GM23338 (cell line): ENCODE results near the gene MRRF. TPM values are rescaled to one million over a fixed set of nuclear protein-coding genes. Genes with fewer than 3 reads are reported as not detected.

Experiments
- ATAC-seq: fragments of 200-7000 bp; cut with Tn5 transposase; 3 replicates; pipeline ENCODE4 v1.9.1; 2020
- DNase-seq: peaks from one replicate; pipeline ENCODE4 v3.0.0-alpha.2; 2015; ENCODE audit warnings: low spot score
- H2AFZ ChIP-seq: fragments of 200-600 bp; sonication (generic); 2 replicates; pipeline ENCODE4 v1.8.0; 2016; ENCODE audit warnings: antibody characterized with exemption, mild to moderate bottlenecking, moderate library complexity
- H3F3A ChIP-seq: fragments of 200-600 bp; sonication (generic); replicated peaks from 2 replicates; pipeline ENCODE4 v1.8.0; 2017; ENCODE audit warnings: antibody characterized with exemption, mixed run types, low read depth
- H3K27ac ChIP-seq: fragments of 200-600 bp; sonication (generic); 2 replicates; pipeline ENCODE4 v1.6.1; 2016; ENCODE audit warnings: low read depth
- H3K27me3 ChIP-seq: fragments of 200-600 bp; sonication (generic); 2 replicates; pipeline ENCODE4 v1.8.0; 2016; ENCODE audit warnings: mild to moderate bottlenecking, mixed run types, moderate library complexity; ENCODE audit not compliant: insufficient read depth
- H3K36me3 ChIP-seq: fragments of 200-600 bp; sonication (generic); 2 replicates; pipeline ENCODE4 v1.8.0; 2016; ENCODE audit warnings: mild to moderate bottlenecking; ENCODE audit not compliant: insufficient read depth
- H3K4me1 ChIP-seq: fragments of 200-600 bp; sonication (generic); 2 replicates; pipeline ENCODE4 v1.8.0; 2016; ENCODE audit warnings: mild to moderate bottlenecking, moderate library complexity; ENCODE audit not compliant: insufficient read depth
- H3K4me2 ChIP-seq: fragments of 200-600 bp; sonication (generic); 2 replicates; pipeline ENCODE4 v1.7.1; 2017; ENCODE audit warnings: mixed run types
- H3K4me3 ChIP-seq: fragments of 200-600 bp; sonication (generic); 2 replicates; pipeline ENCODE4 v1.6.1; 2016; ENCODE audit warnings: mixed run types
- H3K79me2 ChIP-seq: fragments of 200-600 bp; sonication (generic); replicated peaks from 2 replicates; pipeline ENCODE4 v1.8.0; 2017; ENCODE audit warnings: mild to moderate bottlenecking; ENCODE audit not compliant: insufficient read depth
- H3K9me2 ChIP-seq: fragments of 200-600 bp; sonication (generic); 2 replicates; pipeline ENCODE4 v1.8.0; 2017; ENCODE audit not compliant: insufficient read depth
- H4K20me1 ChIP-seq: fragments of 200-600 bp; sonication (generic); replicated peaks from 2 replicates; pipeline ENCODE4 v1.8.0; 2017; ENCODE audit warnings: mild to moderate bottlenecking; ENCODE audit not compliant: insufficient read depth
- H3K27ac Mint-ChIP-seq: 2 replicates; pipeline ENCODE4 v1.8.0; 2020; ENCODE audit warnings: inconsistent platforms, mild to moderate bottlenecking, moderate library complexity, mixed read lengths
- H3K27me3 Mint-ChIP-seq: 3 replicates; pipeline ENCODE4 v1.8.0; 2022; ENCODE audit warnings: low read depth, mild to moderate bottlenecking, moderate library complexity, mixed read lengths, inconsistent platforms; ENCODE audit not compliant: insufficient read depth, poor library complexity
- H3K36me3 Mint-ChIP-seq: 3 replicates; pipeline ENCODE4 v1.8.0; 2021; ENCODE audit warnings: low read depth, mild to moderate bottlenecking, inconsistent platforms, moderate library complexity, mixed read lengths
- H3K4me1 Mint-ChIP-seq: 3 replicates; pipeline ENCODE4 v1.8.0; 2020; ENCODE audit warnings: mild to moderate bottlenecking, inconsistent platforms, mixed read lengths
- H3K4me3 Mint-ChIP-seq: 3 replicates; pipeline ENCODE4 v1.8.0; 2021; ENCODE audit warnings: moderate library complexity, mild to moderate bottlenecking, inconsistent platforms, mixed read lengths
- H3K9me3 Mint-ChIP-seq: 3 replicates; pipeline ENCODE4 v1.8.0; 2020; ENCODE audit warnings: moderate library complexity, mild to moderate bottlenecking, inconsistent platforms, mixed read lengths
- CREB1 ChIP-seq: fragments of 250-450 bp; sonication (Bioruptor Pico); IDR thresholded peaks from 2 replicates; pipeline ENCODE4 v1.5.0; 2020; ENCODE audit warnings: low read depth, mild to moderate bottlenecking, moderate library complexity
- EZH2phosphoT487 ChIP-seq: fragments of 200-600 bp; sonication (generic); IDR thresholded peaks from one replicate; pipeline ENCODE4 v1.8.1; 2018; ENCODE audit warnings: antibody characterized with exemption; ENCODE audit not compliant: unreplicated experiment
- NANOG ChIP-seq: IDR thresholded peaks from 2 replicates; pipeline ENCODE4 v1.6.1; 2016; ENCODE audit warnings: antibody characterized with exemption, borderline replicate concordance
- POLR2AphosphoS5 ChIP-seq: IDR thresholded peaks from 2 replicates; pipeline ENCODE4 v1.6.1; 2016; ENCODE audit warnings: antibody characterized with exemption, low read depth
- ZNF331 ChIP-seq: fragments of 250-450 bp; sonication (Bioruptor Pico); IDR thresholded peaks from 2 replicates; pipeline ENCODE4 v1.5.0; 2020; ENCODE audit warnings: low read depth, mild to moderate bottlenecking, moderate library complexity
- polyA plus RNA-seq: library from polyadenylated mRNA; unstranded; fragments of >200 nt; fragmentation: Nextera tagmentation; extraction: Ambion mirVana; gene quantifications from 2 replicates; pipeline ENCODE4 v1.2.1, GENCODE V29; 2016
- total RNA-seq: library from RNA; depleted of rRNA; stranded (reverse); fragments of >200 nt; shearing (Covaris generic); gene quantifications from 2 replicates; pipeline ENCODE4 v1.2.3, GENCODE V29; 2014
- TF ChIP-seq, protein P1 (sequence below): fragments of 250-450 bp; sonication (Bioruptor Pico); IDR thresholded peaks from 2 replicates; pipeline ENCODE4 v1.5.0; 2020; ENCODE audit warnings: mild to moderate bottlenecking, moderate library complexity
- TF ChIP-seq, protein P2 (sequence below): IDR thresholded peaks from 2 replicates; pipeline ENCODE4 v1.6.1; 2016; ENCODE audit warnings: antibody characterized with exemption

Gene MRRF
- total and polyA plus RNA-seq, 2 experiments from 2014 or later: 27.8 to 32.7 TPM

DNA sequence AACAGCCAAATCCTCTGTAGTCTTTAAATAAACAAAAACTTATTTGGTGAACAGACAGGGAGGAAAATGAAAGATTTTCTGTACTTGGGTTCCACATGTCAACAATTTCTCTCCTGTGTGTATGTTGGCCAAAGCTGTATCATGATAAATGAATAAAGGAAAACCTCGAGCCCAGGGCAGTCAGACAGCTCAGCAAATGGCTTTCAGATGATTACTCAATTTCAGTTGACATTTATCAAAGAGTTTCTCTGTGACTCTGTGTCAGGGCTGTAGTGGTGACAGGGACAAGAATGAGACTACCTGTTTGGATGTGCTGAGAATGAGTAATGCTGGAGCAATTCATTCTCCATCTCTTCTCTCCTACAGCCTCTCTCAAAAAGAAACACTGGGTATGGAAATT lies 60.4 kb downstream of the MRRF start (continued):
- TF ChIP-seq, protein P1, sequence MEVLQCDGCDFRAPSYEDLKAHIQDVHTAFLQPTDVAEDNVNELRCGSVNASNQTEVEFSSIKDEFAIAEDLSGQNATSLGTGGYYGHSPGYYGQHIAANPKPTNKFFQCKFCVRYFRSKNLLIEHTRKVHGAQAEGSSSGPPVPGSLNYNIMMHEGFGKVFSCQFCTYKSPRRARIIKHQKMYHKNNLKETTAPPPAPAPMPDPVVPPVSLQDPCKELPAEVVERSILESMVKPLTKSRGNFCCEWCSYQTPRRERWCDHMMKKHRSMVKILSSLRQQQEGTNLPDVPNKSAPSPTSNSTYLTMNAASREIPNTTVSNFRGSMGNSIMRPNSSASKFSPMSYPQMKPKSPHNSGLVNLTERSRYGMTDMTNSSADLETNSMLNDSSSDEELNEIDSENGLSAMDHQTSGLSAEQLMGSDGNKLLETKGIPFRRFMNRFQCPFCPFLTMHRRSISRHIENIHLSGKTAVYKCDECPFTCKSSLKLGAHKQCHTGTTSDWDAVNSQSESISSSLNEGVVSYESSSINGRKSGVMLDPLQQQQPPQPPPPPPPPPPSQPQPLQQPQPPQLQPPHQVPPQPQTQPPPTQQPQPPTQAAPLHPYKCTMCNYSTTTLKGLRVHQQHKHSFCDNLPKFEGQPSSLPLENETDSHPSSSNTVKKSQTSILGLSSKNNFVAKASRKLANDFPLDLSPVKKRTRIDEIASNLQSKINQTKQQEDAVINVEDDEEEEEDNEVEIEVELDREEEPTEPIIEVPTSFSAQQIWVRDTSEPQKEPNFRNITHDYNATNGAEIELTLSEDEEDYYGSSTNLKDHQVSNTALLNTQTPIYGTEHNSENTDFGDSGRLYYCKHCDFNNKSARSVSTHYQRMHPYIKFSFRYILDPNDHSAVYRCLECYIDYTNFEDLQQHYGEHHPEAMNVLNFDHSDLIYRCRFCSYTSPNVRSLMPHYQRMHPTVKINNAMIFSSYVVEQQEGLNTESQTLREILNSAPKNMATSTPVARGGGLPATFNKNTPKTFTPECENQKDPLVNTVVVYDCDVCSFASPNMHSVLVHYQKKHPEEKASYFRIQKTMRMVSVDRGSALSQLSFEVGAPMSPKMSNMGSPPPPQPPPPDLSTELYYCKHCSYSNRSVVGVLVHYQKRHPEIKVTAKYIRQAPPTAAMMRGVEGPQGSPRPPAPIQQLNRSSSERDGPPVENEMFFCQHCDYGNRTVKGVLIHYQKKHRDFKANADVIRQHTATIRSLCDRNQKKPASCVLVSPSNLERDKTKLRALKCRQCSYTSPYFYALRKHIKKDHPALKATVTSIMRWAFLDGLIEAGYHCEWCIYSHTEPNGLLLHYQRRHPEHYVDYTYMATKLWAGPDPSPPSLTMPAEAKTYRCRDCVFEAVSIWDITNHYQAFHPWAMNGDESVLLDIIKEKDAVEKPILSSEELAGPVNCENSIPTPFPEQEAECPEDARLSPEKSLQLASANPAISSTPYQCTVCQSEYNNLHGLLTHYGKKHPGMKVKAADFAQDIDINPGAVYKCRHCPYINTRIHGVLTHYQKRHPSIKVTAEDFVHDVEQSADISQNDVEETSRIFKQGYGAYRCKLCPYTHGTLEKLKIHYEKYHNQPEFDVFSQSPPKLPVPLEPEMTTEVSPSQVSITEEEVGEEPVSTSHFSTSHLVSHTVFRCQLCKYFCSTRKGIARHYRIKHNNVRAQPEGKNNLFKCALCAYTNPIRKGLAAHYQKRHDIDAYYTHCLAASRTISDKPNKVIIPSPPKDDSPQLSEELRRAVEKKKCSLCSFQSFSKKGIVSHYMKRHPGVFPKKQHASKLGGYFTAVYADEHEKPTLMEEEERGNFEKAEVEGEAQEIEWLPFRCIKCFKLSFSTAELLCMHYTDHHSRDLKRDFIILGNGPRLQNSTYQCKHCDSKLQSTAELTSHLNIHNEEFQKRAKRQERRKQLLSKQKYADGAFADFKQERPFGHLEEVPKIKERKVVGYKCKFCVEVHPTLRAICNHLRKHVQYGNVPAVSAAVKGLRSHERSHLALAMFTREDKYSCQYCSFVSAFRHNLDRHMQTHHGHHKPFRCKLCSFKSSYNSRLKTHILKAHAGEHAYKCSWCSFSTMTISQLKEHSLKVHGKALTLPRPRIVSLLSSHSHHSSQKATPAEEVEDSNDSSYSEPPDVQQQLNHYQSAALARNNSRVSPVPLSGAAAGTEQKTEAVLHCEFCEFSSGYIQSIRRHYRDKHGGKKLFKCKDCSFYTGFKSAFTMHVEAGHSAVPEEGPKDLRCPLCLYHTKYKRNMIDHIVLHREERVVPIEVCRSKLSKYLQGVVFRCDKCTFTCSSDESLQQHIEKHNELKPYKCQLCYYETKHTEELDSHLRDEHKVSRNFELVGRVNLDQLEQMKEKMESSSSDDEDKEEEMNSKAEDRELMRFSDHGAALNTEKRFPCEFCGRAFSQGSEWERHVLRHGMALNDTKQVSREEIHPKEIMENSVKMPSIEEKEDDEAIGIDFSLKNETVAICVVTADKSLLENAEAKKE: no peak
- no peak for TF ChIP-seq EZH2phosphoT487
- TF ChIP-seq POLR2AphosphoS5: no peak
- TF ChIP-seq, protein P2, sequence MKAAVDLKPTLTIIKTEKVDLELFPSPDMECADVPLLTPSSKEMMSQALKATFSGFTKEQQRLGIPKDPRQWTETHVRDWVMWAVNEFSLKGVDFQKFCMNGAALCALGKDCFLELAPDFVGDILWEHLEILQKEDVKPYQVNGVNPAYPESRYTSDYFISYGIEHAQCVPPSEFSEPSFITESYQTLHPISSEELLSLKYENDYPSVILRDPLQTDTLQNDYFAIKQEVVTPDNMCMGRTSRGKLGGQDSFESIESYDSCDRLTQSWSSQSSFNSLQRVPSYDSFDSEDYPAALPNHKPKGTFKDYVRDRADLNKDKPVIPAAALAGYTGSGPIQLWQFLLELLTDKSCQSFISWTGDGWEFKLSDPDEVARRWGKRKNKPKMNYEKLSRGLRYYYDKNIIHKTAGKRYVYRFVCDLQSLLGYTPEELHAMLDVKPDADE: no peak

DNA sequence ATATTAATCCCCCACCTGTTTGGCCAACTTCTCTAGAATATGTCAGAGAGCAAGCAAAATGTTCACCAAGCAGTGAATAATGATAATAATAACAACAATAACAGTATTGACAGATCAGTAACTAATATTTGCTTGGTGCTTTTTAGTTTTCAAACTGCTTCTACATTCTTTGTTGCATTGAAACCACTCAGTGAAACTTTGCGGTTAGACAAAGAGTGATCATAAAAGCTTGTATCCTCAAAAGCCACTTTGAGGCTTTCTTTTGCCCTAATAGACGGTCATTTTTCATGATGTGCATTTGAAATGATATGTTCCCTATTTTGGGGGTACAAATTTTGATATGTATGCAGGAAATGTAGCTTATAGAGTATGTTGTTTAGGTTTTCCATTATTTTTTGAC lies 62.5 kb downstream of the MRRF start:
- Histone ChIP-seq H3K27ac (no peak overlapping the region), H3K79me2 (no peaks in the 10 kb centered on the region), H3K9me2 (no peaks in the 10 kb centered on the region), H4K20me1 (0 out of 2 replicates have a peak, but pooled peaks cover 4% of the 10 kb centered on the region), H3K4me1 (peaks cover 10% of the 10 kb centered on the region), H3K4me2 (no peak overlapping the region), H3K27me3 (no peaks in the 10 kb centered on the region), H3K4me3 (no peak overlapping the region), H3K36me3 (peaks cover 7% of the 10 kb centered on the region; the same call in 1 of the 2 replicates), H2AFZ (no peak overlapping the region), H3F3A (no peaks in the 10 kb centered on the region)
- no peak for DNase-seq
- Mint-ChIP-seq H3K4me1 (peaks cover 22% of the 10 kb centered on the region), H3K9me3 (no peaks in the 10 kb centered on the region), H3K4me3 (no peak overlapping the region), H3K27me3 (peaks cover 5% of the 10 kb centered on the region), H3K36me3 (peaks cover 18% of the 10 kb centered on the region), H3K27ac (no peak overlapping the region)
- ATAC-seq: no peak
- TF ChIP-seq ZNF331 (CRISPR knock-in tag) (no peak), NANOG (no peak), CREB1 (CRISPR knock-in tag) (no peak)
- TF ChIP-seq, protein P1: no peak
